ENCODE measurements around the gene SULF2.
"Not testable (repeated sequence)": the region's sequence is repeated elsewhere in the genome, so short reads cannot be mapped to it uniquely, and the experiment has no call there.

DNA sequence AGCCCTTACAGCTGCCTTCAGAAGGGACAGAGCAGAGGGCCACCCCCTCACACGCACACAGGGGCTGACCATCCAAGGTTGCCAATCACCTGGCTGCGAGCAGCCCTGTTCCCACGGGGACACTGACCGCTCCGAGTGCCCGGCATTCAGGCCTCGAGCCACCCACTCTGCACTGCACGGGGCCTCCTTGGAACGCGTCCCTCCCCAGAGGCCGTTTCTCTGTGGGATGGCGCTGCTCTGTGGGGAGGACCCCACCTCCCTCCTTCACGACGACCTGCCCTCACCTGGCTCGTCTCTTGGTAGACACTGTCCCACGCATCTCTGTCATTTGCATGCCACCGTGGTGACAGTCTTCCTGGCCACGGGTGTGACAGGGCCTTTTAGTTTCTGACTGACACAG, 40.7 kb upstream of the SULF2 start:
- TF ChIP-seq, protein P1, sequence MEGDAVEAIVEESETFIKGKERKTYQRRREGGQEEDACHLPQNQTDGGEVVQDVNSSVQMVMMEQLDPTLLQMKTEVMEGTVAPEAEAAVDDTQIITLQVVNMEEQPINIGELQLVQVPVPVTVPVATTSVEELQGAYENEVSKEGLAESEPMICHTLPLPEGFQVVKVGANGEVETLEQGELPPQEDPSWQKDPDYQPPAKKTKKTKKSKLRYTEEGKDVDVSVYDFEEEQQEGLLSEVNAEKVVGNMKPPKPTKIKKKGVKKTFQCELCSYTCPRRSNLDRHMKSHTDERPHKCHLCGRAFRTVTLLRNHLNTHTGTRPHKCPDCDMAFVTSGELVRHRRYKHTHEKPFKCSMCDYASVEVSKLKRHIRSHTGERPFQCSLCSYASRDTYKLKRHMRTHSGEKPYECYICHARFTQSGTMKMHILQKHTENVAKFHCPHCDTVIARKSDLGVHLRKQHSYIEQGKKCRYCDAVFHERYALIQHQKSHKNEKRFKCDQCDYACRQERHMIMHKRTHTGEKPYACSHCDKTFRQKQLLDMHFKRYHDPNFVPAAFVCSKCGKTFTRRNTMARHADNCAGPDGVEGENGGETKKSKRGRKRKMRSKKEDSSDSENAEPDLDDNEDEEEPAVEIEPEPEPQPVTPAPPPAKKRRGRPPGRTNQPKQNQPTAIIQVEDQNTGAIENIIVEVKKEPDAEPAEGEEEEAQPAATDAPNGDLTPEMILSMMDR (conservative IDR thresholded peaks at IDR 0.05): not testable (repeated sequence)
- TF ChIP-seq EZH2 (IDR thresholded peaks at IDR 0.05; ENCODE audit: low read depth): not testable (repeated sequence)

Data from PC-9 (cell line).